ENCODE results near the gene SBK1. TPM values are rescaled to one million over a fixed set of nuclear protein-coding genes. Genes with fewer than 3 reads are reported as not detected.

SBK1 gene
- total and polyA plus RNA-seq, 10 of the 15 experiments (the other 5 are each of a cell fraction or from before 2014, with no cell fraction given) = 0.04 to 0.26 (median 0.06) TPM; not detected in 4

- no TSS peak for BruUV-seq (replicated peaks)
- Histone ChIP-seq H3K9ac (ENCODE audit: control insufficient read depth, insufficient read depth, low read length) (no peak overlapping the region), H3K4me2 (ENCODE audit: control insufficient read depth, insufficient read depth) (no peak overlapping the region), H2AFZ (ENCODE audit: control insufficient read depth, low read depth, low read length) (no peak overlapping the region), H3K36me3 (ENCODE audit: control insufficient read depth in 2 of 2, insufficient read depth in 2 of 2, low read length in 1 of 2) (no peaks in the 10 kb centered on the region), H3K27me3 (replicated peaks in 1 of 2; ENCODE audit: control insufficient read depth in 2 of 2, insufficient read depth in 2 of 2, low read length in 1 of 2) (peaks cover 0 to 2% of the 10 kb centered on the region in 2 experiments; a peak in 2 of 4 replicates), H3K27ac (ENCODE audit: control insufficient read depth, insufficient read depth) (no peak overlapping the region), H3K79me2 (ENCODE audit: control insufficient read depth, insufficient read depth, low read length) (no peaks in the 10 kb centered on the region), H3K9me3 (replicated peaks; ENCODE audit: control insufficient read depth, insufficient read depth, low read length) (no peaks in the 10 kb centered on the region), H3K4me1 (ENCODE audit: control insufficient read depth, insufficient read depth, low read length) (peaks cover 3% of the 10 kb centered on the region; the same call in 1 of the 2 replicates), H4K20me1 (ENCODE audit: control insufficient read depth, insufficient read depth) (no peaks in the 10 kb centered on the region), H3K4me3 (no peak overlapping the region)
- ChIA-PET SMC1A (ENCODE audit: uncharacterized antibody, unreplicated experiment) (no interaction called here), RAD21 (ENCODE audit: unreplicated experiment) (interaction anchor here (1.0 kb wide), 1 partner anchor 30 kb away, joined by 5 read pairs; no protein-coding TSS in a partner anchor), POLR2A (interaction anchor here (0.5 kb wide), 1 partner anchor 91 kb away, joined by 5 read pairs; no protein-coding TSS in a partner anchor), CTCF (interaction anchor here (1.3 kb wide), 1 partner anchor 12 kb away, joined by 6 read pairs; no protein-coding TSS in a partner anchor)
- no peak for DNase-seq (ENCODE audit: low read depth, low spot score)
- peak; percentile 45; the same call in 1 of the 3 replicates for ATAC-seq
- no peak for FAIRE-seq
- TF ChIP-seq ZNF592 (IDR thresholded peaks at IDR 0.05) (no peak), CREB1 (IDR thresholded peaks at IDR 0.05; ENCODE audit: low read depth) (no peak)
- intact Hi-C loops (cut with micrococcal nuclease; ENCODE audit: unreplicated experiment) = no loop called here
- in situ Hi-C loops (cut with MboI) = loop anchor here (5.0 kb wide), 1 partner anchor 33 kb away; no protein-coding TSS in a partner anchor
- 14% methylated on average over 20 of the region's 20 CpGs for WGBS (ENCODE audit: insufficient coverage, insufficient replicate concordance, low lambda C conversion rate, missing lambda C conversion rate)
Observed at GRCh38 chr16:28309811-28310311, 17.5 kb downstream of the SBK1 start.

Measured in GM12878 (cell line).